Panc1 (cell line): ENCODE data around the gene NDC1. TPM values are rescaled to one million over a fixed set of nuclear protein-coding genes. Genes with fewer than 3 reads are reported as not detected.

ENCODE experiments used
- ATAC-seq: fragments of 200-7000 bp; cut with Tn5 transposase; 2 replicates; pipeline ENCODE4 v1.9.1; 2020; ENCODE audit warnings: mild to moderate bottlenecking, moderate library complexity
- BruUV-seq: library from RNA; stranded (reverse); fragments of 400-500 nt; replicated peaks from 2 replicates; lab custom pipeline; 2021; lab: Mats Ljungman, UMichigan
- CTCF ChIA-PET: fragments of 300-600 bp; sonication (Branson Sonifier 250); formaldehyde crosslinking; loops from one replicate; lab custom pipeline; 2022; ENCODE audit warnings: antibody characterized with exemption; lab: Charles Lee
- POLR2A ChIA-PET: fragments of 300-600 bp; sonication (Branson Sonifier 250); formaldehyde crosslinking; loops from one replicate; lab custom pipeline; 2022; ENCODE audit warnings: antibody characterized with exemption; lab: Charles Lee
- DNase-seq: peaks from one replicate; pipeline ENCODE4 v3.0.0-alpha.2; 2010; ENCODE audit warnings: low read depth, low spot score
- H3K27ac ChIP-seq: 2 replicates; pipeline ENCODE4 v1.5.1; 2011; ENCODE audit warnings: mild to moderate bottlenecking, low read length, inconsistent platforms
- H3K27me3 ChIP-seq: fragments of 200-500 bp; sonication (Bioruptor generic); 2 replicates; pipeline ENCODE4 v1.6.0; 2014; ENCODE audit warnings: low read length, inconsistent platforms; ENCODE audit not compliant: control insufficient read depth, insufficient read depth
- H3K36me3 ChIP-seq: fragments of 200-500 bp; sonication (Bioruptor generic); 2 replicates; pipeline ENCODE4 v1.5.1; 2014; ENCODE audit warnings: inconsistent platforms, mild to moderate bottlenecking, low read length, moderate library complexity; ENCODE audit not compliant: control insufficient read depth, insufficient read depth
- H3K4me1 ChIP-seq: 2 replicates; pipeline ENCODE4 v1.5.1; 2011; ENCODE audit warnings: inconsistent platforms, mild to moderate bottlenecking, low read length, moderate library complexity; ENCODE audit not compliant: control insufficient read depth, insufficient read depth
- H3K4me3 ChIP-seq, 2 experiments: 2 replicates each; pipeline ENCODE4 v1.5.1; 2011 to 2012; ENCODE audit warnings: low read depth in 2 of 2, low read length in 2 of 2, mild to moderate bottlenecking in 2 of 2, inconsistent platforms in 1 of 2, moderate library complexity in 1 of 2
- H3K9me3 ChIP-seq: fragments of 200-500 bp; sonication (Bioruptor generic); 2 replicates; pipeline ENCODE4 v1.5.1; 2014; ENCODE audit warnings: low read depth, mild to moderate bottlenecking, inconsistent platforms, low read length, moderate library complexity; ENCODE audit not compliant: control insufficient read depth, insufficient read depth
- POLR2AphosphoS5 ChIP-seq: IDR thresholded peaks from 2 replicates; pipeline ENCODE4 v1.6.1; 2012; ENCODE audit warnings: mild to moderate bottlenecking, low read depth, low read length, moderate library complexity
- SIN3A ChIP-seq: IDR thresholded peaks from 2 replicates; pipeline ENCODE4 v1.6.1; 2012; ENCODE audit warnings: low read depth, mild to moderate bottlenecking, low read length, moderate library complexity, borderline replicate concordance; ENCODE audit not compliant: insufficient read depth
- TCF7L2 ChIP-seq: IDR thresholded peaks from 2 replicates; pipeline ENCODE4 v1.6.1; 2011; ENCODE audit warnings: mild to moderate bottlenecking, low read depth, low read length, inconsistent platforms
- in situ Hi-C: cut with HindIII; loops from 2 replicates; pipeline ENCODE4 v1.10.0; 2016; ENCODE audit warnings: low sequenced_read_pairs, low pct_unique_long_range_greater_than_20kb
- intact Hi-C: fragments of 100-400 bp; cut with micrococcal nuclease; formaldehyde crosslinking; loops from one replicate; pipeline ENCODE4 v1.10.0; 2022; ENCODE audit not compliant: unreplicated experiment
- total RNA-seq: library from RNA; stranded (reverse); gene quantifications from one replicate; pipeline ENCODE4 v1.2.1, GENCODE V29; 2021; ENCODE audit not compliant: unreplicated experiment
- TF ChIP-seq, protein P1 (sequence below), 2 experiments: IDR thresholded peaks; 2 replicates each; pipeline ENCODE4 v1.6.1; 2011 to 2012; ENCODE audit warnings: low read depth in 2 of 2, control low read depth in 1 of 2, low read length in 1 of 2, mild to moderate bottlenecking in 1 of 2, moderate library complexity in 1 of 2; ENCODE audit not compliant: insufficient read depth in 1 of 2
- TF ChIP-seq, protein P2 (sequence below): fragments of 450-650 bp; IDR thresholded peaks from 2 replicates; pipeline ENCODE4 v1.5.1; 2017; ENCODE audit warnings: mild to moderate bottlenecking

NDC1 gene
- total RNA-seq, 1 experiment from 2014 or later, result 44.4 TPM

DNA sequence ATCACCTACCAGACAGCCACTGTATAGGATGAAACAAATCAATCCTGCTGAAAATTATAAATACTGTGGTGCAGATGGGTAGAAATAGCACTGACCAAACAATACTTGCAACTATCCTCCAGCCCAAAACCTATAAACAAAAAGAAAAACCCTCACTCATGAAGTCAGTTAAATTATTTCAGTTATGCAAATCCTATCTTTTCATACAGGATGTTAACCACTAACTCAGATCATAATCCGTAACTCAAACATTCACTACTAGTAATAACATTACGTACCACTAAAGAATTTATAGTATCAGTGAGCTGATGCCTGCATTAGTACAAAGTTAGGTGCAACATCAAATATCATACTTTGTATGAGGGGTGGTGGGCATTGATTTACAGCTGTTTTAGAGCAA, 2.6 kb downstream of the NDC1 start:
- no peaks in the 10 kb centered on the region for H3K9me3 ChIP-seq
- no peak for ATAC-seq
- H3K4me3 ChIP-seq, result no peak overlapping the region; a peak in 1 of 4 replicates
- peaks cover 16% of the 10 kb centered on the region; the same call in 1 of the 2 replicates for H3K4me1 ChIP-seq
- TF ChIP-seq, protein P1, sequence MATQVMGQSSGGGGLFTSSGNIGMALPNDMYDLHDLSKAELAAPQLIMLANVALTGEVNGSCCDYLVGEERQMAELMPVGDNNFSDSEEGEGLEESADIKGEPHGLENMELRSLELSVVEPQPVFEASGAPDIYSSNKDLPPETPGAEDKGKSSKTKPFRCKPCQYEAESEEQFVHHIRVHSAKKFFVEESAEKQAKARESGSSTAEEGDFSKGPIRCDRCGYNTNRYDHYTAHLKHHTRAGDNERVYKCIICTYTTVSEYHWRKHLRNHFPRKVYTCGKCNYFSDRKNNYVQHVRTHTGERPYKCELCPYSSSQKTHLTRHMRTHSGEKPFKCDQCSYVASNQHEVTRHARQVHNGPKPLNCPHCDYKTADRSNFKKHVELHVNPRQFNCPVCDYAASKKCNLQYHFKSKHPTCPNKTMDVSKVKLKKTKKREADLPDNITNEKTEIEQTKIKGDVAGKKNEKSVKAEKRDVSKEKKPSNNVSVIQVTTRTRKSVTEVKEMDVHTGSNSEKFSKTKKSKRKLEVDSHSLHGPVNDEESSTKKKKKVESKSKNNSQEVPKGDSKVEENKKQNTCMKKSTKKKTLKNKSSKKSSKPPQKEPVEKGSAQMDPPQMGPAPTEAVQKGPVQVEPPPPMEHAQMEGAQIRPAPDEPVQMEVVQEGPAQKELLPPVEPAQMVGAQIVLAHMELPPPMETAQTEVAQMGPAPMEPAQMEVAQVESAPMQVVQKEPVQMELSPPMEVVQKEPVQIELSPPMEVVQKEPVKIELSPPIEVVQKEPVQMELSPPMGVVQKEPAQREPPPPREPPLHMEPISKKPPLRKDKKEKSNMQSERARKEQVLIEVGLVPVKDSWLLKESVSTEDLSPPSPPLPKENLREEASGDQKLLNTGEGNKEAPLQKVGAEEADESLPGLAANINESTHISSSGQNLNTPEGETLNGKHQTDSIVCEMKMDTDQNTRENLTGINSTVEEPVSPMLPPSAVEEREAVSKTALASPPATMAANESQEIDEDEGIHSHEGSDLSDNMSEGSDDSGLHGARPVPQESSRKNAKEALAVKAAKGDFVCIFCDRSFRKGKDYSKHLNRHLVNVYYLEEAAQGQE (IDR thresholded peaks at IDR 0.05; ENCODE audit: insufficient read depth in 1 of 2, low read depth in 2 of 2, low read length in 1 of 2), result no peak
- no peak for TF ChIP-seq TCF7L2
- TF ChIP-seq SIN3A, result no peak
- TF ChIP-seq, protein P2, sequence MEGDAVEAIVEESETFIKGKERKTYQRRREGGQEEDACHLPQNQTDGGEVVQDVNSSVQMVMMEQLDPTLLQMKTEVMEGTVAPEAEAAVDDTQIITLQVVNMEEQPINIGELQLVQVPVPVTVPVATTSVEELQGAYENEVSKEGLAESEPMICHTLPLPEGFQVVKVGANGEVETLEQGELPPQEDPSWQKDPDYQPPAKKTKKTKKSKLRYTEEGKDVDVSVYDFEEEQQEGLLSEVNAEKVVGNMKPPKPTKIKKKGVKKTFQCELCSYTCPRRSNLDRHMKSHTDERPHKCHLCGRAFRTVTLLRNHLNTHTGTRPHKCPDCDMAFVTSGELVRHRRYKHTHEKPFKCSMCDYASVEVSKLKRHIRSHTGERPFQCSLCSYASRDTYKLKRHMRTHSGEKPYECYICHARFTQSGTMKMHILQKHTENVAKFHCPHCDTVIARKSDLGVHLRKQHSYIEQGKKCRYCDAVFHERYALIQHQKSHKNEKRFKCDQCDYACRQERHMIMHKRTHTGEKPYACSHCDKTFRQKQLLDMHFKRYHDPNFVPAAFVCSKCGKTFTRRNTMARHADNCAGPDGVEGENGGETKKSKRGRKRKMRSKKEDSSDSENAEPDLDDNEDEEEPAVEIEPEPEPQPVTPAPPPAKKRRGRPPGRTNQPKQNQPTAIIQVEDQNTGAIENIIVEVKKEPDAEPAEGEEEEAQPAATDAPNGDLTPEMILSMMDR, result no peak
- no peak for TF ChIP-seq POLR2AphosphoS5
- no peak for DNase-seq
- H3K36me3 ChIP-seq, result no peaks in the 10 kb centered on the region; the same call in 1 of the 2 replicates
- in situ Hi-C loops (no loop called here), intact Hi-C loops (no loop called here)
- H3K27ac ChIP-seq, result peak overlapping the region; percentile 29
- ChIA-PET POLR2A (interaction anchor here (0.5 kb wide), 1 partner anchor 655 kb away, joined by 10 read pairs; no protein-coding TSS in a partner anchor), CTCF (no interaction called here)
- H3K27me3 ChIP-seq, result no peaks in the 10 kb centered on the region
- no TSS peak for BruUV-seq

DNA sequence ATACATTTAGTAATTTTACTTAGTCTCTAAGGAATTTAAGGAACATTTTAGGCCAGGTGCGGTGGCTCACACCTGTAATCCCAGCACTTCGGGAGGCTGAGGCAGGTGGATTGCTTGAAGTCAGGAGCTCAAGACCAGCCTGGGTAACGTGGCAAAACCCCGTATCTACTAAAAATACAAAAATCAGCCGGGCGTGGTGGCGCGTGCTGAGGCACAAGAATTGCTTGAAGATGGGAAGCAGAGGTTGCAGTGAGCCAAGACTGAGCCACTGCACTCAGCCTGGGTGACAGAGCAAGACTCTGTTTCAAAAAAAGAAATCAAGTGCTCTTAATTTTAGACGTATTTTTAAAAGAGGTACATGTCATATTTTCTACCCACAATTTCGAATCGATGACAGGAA, 3.3 kb downstream of the NDC1 start:
- TF ChIP-seq POLR2AphosphoS5 (no peak), SIN3A (no peak), TCF7L2 (no peak)
- TF ChIP-seq, protein P2, result no peak
- TF ChIP-seq, protein P1 (IDR thresholded peaks at IDR 0.05; ENCODE audit: insufficient read depth in 1 of 2, low read depth in 2 of 2, low read length in 1 of 2), result no peak
- no peak for DNase-seq
- H3K9me3 ChIP-seq, result no peaks in the 10 kb centered on the region
- CTCF ChIA-PET, result interaction anchor here (0.6 kb wide), 1 partner anchor 28 kb away, joined by 7 read pairs; no protein-coding TSS in a partner anchor
- H3K4me1 ChIP-seq, result peaks cover 16% of the 10 kb centered on the region; the same call in 1 of the 2 replicates
- H3K36me3 ChIP-seq, result no peaks in the 10 kb centered on the region; the same call in 1 of the 2 replicates
- no peak for ATAC-seq
- no TSS peak for BruUV-seq
- H3K27me3 ChIP-seq, result no peaks in the 10 kb centered on the region
- H3K27ac ChIP-seq, result peak overlapping the region; percentile 29
- intact Hi-C loops, result no loop called here
- no peak overlapping the region for H3K4me3 ChIP-seq
- POLR2A ChIA-PET, result no interaction called here
- in situ Hi-C loops, result no loop called here
